ENCODE data around the gene TFDP1. TPM values are rescaled to one million over a fixed set of nuclear protein-coding genes. Genes with fewer than 3 reads are reported as not detected.

Gene TFDP1
- total RNA-seq, 3 donors from 2014 or later: 31.8 to 34.0 (median 33.3) TPM

DNA sequence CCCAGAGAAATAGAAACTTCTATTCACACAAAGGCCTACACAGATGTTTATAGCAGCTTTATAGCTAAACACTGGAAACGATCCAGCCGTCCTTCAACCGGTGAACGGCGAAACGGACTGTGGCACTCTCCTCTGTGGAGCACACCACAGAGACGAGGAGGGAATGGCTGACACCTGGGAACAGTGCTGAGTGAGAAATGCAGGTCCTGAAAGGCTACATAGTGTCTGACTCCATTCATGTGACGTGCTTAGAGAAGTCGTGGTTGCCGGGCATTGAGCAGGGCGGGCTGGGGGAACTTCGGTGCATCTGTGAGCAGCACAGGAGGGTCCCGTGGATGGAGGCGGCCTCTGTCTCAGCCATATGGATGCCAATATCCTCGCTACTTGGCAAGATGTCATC lies 79.4 kb downstream of the TFDP1 start:
- no peaks in the 10 kb centered on the region for H3K27me3 ChIP-seq
- H3K36me3 ChIP-seq: no peaks in the 10 kb centered on the region
- H3K4me3 ChIP-seq: no peak overlapping the region
- TF ChIP-seq POLR2A (IDR thresholded peaks at IDR 0.05) (no peak), POLR2AphosphoS5 (IDR thresholded peaks at IDR 0.05) (no peak)
- TF ChIP-seq, protein P1, sequence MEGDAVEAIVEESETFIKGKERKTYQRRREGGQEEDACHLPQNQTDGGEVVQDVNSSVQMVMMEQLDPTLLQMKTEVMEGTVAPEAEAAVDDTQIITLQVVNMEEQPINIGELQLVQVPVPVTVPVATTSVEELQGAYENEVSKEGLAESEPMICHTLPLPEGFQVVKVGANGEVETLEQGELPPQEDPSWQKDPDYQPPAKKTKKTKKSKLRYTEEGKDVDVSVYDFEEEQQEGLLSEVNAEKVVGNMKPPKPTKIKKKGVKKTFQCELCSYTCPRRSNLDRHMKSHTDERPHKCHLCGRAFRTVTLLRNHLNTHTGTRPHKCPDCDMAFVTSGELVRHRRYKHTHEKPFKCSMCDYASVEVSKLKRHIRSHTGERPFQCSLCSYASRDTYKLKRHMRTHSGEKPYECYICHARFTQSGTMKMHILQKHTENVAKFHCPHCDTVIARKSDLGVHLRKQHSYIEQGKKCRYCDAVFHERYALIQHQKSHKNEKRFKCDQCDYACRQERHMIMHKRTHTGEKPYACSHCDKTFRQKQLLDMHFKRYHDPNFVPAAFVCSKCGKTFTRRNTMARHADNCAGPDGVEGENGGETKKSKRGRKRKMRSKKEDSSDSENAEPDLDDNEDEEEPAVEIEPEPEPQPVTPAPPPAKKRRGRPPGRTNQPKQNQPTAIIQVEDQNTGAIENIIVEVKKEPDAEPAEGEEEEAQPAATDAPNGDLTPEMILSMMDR (IDR thresholded peaks at IDR 0.05): no peak
- no peak overlapping the region for H3K27ac ChIP-seq
- intact Hi-C loops (cut with DNase I; ENCODE audit: low total_unique reads): no loop called here
- peak in 1 of 2 donors; percentile 24 for DNase-seq (ENCODE audit: low spot score in 2 of 2)
- H3K9me3 ChIP-seq: peaks cover 4 to 8% of the 10 kb centered on the region in 2 donors
- H3K4me1 ChIP-seq: no peaks in the 10 kb centered on the region

DNA sequence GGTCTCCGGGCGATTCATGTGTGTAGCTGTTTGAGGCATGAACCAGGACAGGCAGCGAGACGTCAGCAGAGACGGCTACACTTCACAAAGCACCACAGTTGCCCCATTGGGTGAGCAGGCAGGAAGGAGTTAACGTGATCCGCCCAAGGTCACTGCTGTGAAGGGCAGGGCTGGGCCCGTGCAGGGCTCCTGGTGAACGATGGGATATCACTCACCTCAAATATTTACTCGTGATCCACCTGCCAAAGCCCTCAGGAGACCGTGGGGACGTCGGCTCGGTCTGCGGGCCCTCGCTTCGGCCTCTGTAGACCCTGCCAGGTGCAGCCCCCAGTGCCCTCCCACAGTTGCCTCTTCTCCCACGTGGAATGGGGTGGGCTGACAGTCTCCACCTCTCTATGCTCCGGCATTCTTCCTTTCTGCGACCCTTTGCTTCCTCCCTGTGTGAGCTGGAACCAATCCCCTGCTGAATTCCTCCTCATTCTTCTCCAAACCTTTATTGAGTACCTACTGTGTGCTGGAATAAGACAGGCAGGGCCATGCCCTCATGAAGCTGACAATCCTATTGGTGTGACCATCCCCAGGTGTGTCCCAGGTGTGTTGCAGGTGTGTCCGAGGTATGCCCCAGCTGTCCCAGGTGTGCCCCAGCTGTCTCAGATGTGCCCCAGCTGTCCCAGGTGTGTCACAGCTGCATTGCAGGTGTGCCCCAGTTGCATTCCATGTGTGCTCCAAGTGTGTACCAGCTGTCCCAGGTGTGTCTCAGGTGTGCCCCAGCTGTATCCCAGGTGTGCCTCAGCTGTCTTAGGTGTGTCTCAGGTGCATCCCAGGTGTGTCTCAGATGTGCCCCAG lies 80.4 kb downstream of the TFDP1 start:
- Histone ChIP-seq H3K27me3 (no peaks in the 10 kb centered on the region), H3K36me3 (no peaks in the 10 kb centered on the region), H3K9me3 (peaks cover 4 to 8% of the 10 kb centered on the region in 2 donors), H3K4me3 (no peak overlapping the region), H3K4me1 (no peaks in the 10 kb centered on the region), H3K27ac (no peak overlapping the region)
- intact Hi-C loops (cut with DNase I; ENCODE audit: low total_unique reads): no loop called here
- peak in 1 of 2 donors; percentile 46 for DNase-seq (ENCODE audit: low spot score in 2 of 2)
- TF ChIP-seq, protein P1 (IDR thresholded peaks at IDR 0.05): no peak
- TF ChIP-seq POLR2AphosphoS5 (IDR thresholded peaks at IDR 0.05): no peak
- TF ChIP-seq POLR2A (IDR thresholded peaks at IDR 0.05): no peak

DNA sequence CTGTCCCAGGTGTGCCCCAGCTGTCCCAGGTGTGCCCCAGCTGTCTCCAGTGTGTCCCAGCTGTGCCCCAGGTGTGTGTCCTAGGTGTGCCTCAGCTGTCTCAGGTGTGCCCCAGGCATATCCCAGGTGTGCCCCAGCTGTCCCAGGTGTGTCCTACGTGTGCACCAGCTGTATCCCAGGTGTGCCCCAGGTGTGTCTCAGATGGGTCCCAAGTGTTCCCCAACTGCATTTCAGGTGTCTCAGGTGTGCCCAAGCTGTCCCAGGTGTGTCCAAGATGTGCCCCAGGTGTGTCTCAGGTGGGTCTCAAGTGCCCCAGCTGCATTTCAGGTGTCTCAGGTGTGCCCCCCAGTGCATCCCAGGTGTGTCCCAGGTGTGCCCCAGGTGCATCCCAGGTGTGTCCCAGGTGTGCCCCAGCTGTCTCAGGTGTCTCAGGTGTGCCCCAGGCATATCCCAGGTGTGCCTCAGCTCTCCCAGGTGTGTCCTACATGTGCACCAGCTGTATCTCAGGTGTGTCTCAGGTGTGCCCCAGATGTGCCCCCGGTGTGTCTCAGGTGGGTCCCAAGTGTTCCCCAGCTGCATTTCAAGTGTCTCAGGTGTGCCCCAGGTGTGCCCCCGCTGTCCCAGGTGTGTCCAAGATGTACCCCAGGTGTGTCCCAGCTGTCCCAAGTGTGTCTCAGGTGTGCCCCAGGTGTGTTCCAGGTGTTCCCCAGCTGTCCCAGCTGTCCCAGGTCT lies 81.2 kb downstream of the TFDP1 start:
- Histone ChIP-seq H3K9me3 (peaks cover 4 to 8% of the 10 kb centered on the region in 2 donors), H3K4me3 (no peak overlapping the region), H3K4me1 (no peaks in the 10 kb centered on the region), H3K36me3 (no peaks in the 10 kb centered on the region), H3K27ac (no peak overlapping the region), H3K27me3 (no peaks in the 10 kb centered on the region)
- TF ChIP-seq POLR2A (IDR thresholded peaks at IDR 0.05): no peak
- TF ChIP-seq, protein P1 (IDR thresholded peaks at IDR 0.05): no peak
- TF ChIP-seq POLR2AphosphoS5 (IDR thresholded peaks at IDR 0.05): no peak
- DNase-seq (ENCODE audit: low spot score in 2 of 2): peak in 1 of 2 donors; percentile 24
- intact Hi-C loops (cut with DNase I; ENCODE audit: low total_unique reads): no loop called here

DNA sequence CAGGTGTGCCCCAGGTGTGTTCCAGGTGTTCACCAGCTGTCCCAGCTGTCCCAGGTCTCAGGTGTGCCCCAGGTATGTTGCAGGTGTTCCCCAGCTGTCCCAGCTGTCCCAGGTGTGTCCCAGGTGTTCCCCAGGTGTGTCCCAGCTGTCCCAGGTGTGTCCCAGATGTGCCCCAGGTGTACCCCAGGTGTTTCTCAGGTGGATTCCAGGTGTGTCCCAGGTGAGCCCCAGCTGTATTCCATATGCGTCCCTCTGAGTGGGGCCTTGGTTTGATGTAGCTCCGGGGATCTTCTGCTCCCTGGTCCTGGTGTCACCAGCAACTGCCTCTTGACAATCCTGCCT lies 81.7 kb downstream of the TFDP1 start:
- Histone ChIP-seq H3K4me1 (no peaks in the 10 kb centered on the region), H3K36me3 (no peaks in the 10 kb centered on the region), H3K27ac (no peak overlapping the region), H3K9me3 (peaks cover 2 to 4% of the 10 kb centered on the region in 2 donors), H3K4me3 (no peak overlapping the region), H3K27me3 (no peaks in the 10 kb centered on the region)
- intact Hi-C loops (cut with DNase I; ENCODE audit: low total_unique reads): no loop called here
- peak in 1 of 2 donors; percentile 12 for DNase-seq (ENCODE audit: low spot score in 2 of 2)
- TF ChIP-seq POLR2A (IDR thresholded peaks at IDR 0.05) (no peak), POLR2AphosphoS5 (IDR thresholded peaks at IDR 0.05) (no peak)
- TF ChIP-seq, protein P1 (IDR thresholded peaks at IDR 0.05): no peak

Measured in breast epithelium (tissue), 4 donors.